HFF-Myc (cell line): ENCODE results near the gene OTUD3.
"Not testable (repeated sequence)": the region's sequence is repeated elsewhere in the genome, so short reads cannot be mapped to it uniquely, and the experiment has no call there.

Experiments
- DNase-seq: peaks from one replicate; pipeline ENCODE4 v3.0.0-alpha.2; 2011; ENCODE audit warnings: low read depth; ENCODE audit errors: extremely low read depth
- H3K4me3 ChIP-seq: replicated peaks from 2 replicates; pipeline ENCODE4 v1.5.1; 2011; ENCODE audit warnings: low read depth, mild to moderate bottlenecking, control low read depth, low read length
- TF ChIP-seq, protein P1 (sequence below): IDR thresholded peaks from 2 replicates; pipeline ENCODE4 v1.5.1; 2012; ENCODE audit warnings: mild to moderate bottlenecking, low read depth, low read length, control low read depth; ENCODE audit errors: missing control alignments

Gene OTUD3

GRCh38 chr1:19866758-19867157 lies 15.4 kb upstream of the OTUD3 start:
- DNase-seq, result no peak
- H3K4me3 ChIP-seq, result no peak overlapping the region
- TF ChIP-seq, protein P1, sequence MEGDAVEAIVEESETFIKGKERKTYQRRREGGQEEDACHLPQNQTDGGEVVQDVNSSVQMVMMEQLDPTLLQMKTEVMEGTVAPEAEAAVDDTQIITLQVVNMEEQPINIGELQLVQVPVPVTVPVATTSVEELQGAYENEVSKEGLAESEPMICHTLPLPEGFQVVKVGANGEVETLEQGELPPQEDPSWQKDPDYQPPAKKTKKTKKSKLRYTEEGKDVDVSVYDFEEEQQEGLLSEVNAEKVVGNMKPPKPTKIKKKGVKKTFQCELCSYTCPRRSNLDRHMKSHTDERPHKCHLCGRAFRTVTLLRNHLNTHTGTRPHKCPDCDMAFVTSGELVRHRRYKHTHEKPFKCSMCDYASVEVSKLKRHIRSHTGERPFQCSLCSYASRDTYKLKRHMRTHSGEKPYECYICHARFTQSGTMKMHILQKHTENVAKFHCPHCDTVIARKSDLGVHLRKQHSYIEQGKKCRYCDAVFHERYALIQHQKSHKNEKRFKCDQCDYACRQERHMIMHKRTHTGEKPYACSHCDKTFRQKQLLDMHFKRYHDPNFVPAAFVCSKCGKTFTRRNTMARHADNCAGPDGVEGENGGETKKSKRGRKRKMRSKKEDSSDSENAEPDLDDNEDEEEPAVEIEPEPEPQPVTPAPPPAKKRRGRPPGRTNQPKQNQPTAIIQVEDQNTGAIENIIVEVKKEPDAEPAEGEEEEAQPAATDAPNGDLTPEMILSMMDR, result no peak

DNA sequence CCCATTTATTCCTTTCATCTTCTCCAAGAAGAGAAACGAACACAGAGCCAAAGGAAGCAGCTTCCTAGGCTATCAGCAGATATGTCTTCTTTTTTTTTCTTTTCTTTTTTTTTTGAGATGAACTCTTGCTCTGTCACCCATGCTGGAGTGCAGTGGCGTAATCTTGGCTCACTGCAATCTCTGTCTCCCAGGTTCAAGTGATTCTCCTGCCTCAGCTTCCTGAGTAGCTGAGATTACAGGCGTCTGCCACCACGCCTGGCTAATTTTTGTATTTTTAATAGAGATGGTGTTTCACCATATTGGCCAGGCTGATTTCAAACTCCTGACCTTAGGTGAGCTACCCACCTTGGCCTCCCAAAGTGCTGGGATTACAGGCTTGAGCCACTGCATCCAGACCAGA lies 13.6 kb upstream of the OTUD3 start:
- H3K4me3 ChIP-seq, DNase-seq: not testable (repeated sequence)

DNA sequence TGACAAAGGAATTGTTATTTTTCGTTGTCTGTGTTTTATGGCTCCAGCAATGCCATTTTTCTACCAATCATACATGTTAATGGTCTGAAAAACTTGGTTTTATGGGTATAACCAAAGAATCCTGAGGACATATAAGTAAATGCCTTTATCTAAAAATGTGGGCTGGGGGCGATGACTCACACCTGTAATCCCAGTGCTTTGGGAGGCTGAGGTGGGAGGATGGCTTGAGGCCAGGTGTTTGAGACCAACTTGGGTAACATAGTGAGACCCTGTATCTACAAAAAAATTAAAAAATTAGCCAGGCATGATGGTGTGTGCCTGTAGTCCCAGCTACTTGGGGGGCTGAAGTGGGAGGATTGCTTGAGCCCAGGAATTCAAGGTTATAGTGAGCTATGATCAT lies 12.7 kb upstream of the OTUD3 start:
- DNase-seq, H3K4me3 ChIP-seq: not testable (repeated sequence)

DNA sequence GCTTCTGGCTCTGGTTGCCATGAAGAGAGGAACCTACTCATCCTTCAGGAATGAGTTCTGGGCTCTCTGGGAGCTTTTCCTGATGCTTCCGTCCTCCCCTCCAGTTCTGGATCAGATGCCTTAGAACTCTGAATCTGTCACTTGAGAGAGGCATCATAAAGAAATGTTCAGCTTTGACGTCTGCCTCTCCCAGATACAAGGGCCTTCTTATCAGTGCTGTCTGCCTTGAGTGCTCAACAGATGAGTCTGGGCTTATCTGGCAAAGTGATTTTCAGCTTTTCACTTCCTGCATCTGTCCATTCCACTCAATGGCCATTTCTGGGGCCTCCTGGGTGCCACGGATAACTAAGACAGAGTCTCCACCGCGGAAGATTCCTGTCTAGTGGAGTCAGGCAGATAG lies 12.3 kb upstream of the OTUD3 start:
- DNase-seq, result no peak
- no peak overlapping the region for H3K4me3 ChIP-seq
- TF ChIP-seq, protein P1, result no peak

GRCh38 chr1:19872190-19872589 lies 10.0 kb upstream of the OTUD3 start:
- TF ChIP-seq, protein P1, result peak; percentile 4
- no peak overlapping the region for H3K4me3 ChIP-seq
- DNase-seq, result no peak

DNA sequence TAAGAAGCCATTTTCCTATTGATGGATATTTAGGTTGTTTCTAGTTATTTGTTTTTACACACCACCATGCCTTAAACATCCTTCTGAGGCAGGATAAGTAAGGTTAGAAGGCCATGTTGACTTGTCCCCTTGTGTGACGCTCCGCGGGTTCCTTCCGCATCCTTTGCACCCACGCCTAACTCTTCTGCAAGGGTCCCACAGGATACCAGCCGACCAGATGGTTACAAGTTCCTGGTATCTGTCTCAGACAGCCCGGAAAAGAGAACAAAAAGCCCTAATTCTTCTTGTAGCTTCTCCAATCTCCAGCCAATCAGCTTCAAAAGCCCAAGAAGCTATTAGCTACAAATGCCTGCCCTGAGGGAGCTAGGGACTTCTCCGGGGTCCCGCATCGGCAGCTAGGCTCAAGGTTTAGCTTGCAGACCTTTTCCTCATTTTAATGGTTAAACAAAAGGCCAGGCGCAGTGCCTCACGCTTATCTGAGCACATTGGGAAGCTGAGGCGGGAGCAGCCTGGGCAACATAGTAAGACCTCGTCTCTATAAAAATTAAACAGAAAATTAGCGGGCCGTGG lies 4.9 kb upstream of the OTUD3 start:
- no peak overlapping the region for H3K4me3 ChIP-seq
- no peak for DNase-seq
- TF ChIP-seq, protein P1, result no peak

- H3K4me3 ChIP-seq, result no peak overlapping the region
- TF ChIP-seq, protein P1, result no peak
- no peak for DNase-seq
Measured at GRCh38 chr1:19877821-19878636, 4.2 kb upstream of the OTUD3 start.

DNA sequence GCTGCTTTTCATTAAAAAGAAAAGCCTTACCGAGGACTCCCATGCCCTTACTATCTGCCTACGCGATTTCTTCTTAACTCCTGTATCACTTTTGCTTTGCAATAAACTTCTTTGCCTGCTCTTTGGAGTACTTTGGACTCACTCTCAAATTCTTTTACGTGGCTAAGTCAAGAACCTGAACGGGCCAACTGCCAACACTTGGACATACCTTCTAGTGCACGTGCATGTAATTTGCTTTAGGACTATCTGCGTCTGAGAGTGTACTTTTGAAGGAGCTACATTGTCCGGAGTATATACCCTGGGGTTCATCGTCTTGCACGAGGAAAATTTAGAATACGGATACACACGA lies 3.6 kb upstream of the OTUD3 start:
- no peak overlapping the region for H3K4me3 ChIP-seq
- TF ChIP-seq, protein P1, result no peak
- no peak for DNase-seq
